Ecto neural progenitor cell (in vitro differentiated cells): Measurements from ENCODE around the gene UBE2N.

ENCODE experiments used
- DNase-seq: peaks from one replicate; pipeline ENCODE4 v3.0.0-alpha.2; 2018; ENCODE audit warnings: low spot score

The UBE2N gene

GRCh38 chr12:93379981-93380361 lies 61.8 kb downstream of the UBE2N start:
- DNase-seq, result no peak

DNA sequence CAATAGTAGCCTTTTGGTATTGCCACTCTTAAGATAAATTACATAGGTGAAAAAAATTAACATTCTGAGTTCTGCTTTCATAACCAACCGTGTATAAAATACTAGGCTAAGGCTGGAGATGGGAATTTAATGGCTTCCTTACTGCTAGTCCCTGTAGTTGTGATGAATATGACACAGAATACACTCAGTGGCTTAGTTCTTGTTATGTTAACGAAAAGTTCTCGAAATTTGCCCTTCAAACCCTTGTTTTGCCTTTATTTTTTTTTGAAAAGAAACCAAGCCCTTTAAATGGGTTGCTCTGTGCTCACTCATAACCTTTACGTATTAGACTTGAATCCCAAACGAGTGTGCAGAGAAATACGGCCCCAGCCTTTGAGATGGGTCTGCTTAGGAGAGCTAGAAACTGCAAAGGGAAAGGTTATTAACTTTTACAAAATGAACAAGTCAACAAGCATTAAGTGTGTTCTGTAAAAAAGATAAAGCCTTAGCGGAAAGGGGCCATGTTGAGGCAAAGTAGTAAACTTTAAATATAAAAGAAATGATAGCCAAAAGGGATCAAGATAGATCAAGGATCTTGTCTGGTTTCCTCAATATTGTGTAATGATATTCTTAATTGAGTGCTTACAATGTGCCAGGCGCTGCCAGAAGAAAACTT lies 62.3 kb downstream of the UBE2N start:
- no peak for DNase-seq

DNA sequence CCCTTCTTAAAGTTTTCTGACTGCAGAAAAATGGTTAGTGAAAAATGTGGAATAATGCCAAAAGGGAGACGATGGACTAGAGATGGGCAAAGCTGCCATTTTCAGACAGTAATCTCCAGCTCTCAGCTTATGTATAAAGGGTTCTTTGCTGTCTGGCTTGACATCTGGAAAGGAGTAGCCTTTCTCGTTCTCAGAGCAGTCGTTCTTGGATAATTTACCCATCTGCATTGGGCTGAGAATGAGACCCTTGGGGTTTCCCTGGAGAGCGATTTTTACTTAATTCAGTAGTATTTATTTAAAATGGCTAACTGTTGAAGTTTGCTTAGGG lies 62.8 kb downstream of the UBE2N start:
- no peak for DNase-seq

DNA sequence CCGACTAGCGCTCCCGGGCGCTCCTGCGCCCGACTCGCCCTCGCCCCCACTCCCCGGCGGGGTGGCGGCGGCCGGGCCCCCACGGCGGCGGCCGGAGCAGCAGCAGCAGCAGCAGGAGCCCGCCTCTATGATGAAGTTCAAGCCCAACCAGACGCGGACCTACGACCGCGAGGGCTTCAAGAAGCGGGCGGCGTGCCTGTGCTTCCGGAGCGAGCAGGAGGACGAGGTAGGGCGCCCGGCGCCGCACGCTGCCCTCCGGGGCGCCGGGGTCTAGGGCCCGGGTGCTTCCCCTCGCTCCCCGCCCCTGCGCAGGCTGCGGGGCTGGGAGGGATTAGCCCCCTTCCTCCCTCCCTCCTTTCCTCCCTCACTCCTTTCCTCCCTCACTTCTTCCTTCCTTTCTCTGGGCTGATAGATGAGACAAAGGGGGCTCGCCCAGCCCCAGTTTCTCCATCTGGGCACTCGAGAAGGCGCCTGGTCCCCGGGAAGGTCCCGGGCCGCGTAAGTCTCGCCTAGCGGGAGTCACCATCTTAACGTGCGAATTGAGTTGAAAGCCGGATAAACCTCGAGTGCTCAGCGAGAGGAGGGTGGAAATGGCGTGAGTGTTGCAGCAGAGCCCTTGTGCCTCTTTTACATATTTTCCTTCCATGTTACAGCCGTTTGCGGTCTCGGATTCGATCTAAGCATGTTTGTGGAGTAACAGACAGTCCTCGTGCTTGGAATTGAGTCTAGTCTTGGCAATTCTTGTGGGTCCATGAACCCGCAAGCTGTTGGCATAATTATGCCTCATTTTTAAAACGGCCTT lies 63.4 kb downstream of the UBE2N start:
- DNase-seq, result peak; percentile 72

DNA sequence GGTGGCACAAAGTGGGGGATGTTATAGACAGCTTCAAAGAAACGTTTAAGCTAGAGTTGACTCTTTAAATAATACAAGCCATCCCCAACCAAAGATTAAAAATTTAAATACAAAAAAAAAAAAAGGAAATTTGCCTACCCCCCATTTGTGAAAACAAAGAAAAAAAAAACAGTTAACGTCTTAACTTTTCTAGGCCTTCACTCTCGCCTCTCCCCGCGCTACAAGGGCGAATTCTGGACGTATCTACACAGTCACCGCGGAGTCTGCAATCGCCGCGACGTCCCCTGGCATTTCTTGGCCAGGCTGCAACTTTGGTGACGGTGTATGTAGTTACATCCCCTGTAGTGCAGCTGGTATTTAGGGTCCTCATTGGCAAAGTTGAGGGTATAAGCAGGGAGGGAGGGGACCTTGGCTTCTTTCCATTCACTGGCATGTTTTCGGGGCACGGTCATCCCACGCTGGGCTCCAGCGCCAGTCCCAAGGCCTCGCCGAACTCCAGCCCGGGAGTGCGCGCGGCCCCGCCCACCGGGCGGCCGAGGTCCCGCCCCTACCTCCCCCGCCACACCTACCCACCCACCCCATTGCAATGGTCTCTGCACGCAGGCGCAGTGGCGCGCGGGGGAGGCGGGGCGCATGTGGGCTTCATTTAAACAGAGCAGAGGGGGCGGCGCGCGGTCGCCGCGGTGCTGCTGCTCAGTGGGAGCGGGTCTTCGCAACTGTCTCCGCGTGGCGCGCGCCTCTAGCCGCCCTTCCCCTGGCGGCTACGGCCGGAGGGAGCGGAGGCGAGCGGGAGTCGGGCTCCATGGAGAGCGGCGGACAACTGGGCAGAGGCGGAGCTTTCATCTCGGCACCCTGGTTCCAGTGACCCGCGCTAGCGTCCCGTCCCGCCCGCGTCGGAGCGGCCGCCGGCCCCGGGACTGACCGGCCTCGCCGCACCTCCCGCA lies 64.2 kb downstream of the UBE2N start, which contains the start of gene NUDT4:
Gene NUDT4, plus strand, starts transcription at position 674 of the 944 bp plus-strand sequence. CDS start 398 bp downstream, outside the sequence.
- peak; percentile 100 for DNase-seq

- DNase-seq, result peak; percentile 82
Measured at GRCh38 chr12:93376436-93377251, 65.1 kb downstream of the UBE2N start.

GRCh38 chr12:93375906-93376305 lies 65.8 kb downstream of the UBE2N start:
- DNase-seq, result no peak

- DNase-seq, result no peak
Measured at GRCh38 chr12:93373961-93374656, 67.6 kb downstream of the UBE2N start.

- DNase-seq, result no peak
Measured at GRCh38 chr12:93370947-93371346, 70.8 kb downstream of the UBE2N start.

GRCh38 chr12:93369505-93369904 lies 72.2 kb downstream of the UBE2N start:
- DNase-seq, result no peak

GRCh38 chr12:93368766-93369165 lies 73.0 kb downstream of the UBE2N start:
- DNase-seq, result no peak

DNA sequence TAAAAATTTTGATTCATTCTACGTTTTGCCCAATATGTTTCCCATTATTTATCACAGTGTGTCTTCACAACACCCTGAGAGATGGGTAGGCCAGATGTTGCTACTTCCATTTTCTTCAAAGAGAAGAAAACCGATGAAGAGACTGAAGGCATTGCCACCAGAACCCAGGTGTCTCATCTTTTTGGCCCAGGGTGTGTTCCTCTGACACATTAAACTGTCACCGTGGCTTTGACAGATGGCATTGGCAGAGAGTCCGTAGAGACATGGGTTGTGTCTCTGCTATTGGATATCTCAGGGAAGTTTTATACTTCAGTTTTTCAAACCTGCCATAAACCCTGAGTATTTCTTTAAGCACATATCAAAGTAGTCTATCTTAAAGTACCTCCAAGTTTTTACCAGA lies 75.3 kb downstream of the UBE2N start:
- no peak for DNase-seq

- no peak for DNase-seq
Measured at GRCh38 chr12:93365616-93366405, 75.9 kb downstream of the UBE2N start.

DNA sequence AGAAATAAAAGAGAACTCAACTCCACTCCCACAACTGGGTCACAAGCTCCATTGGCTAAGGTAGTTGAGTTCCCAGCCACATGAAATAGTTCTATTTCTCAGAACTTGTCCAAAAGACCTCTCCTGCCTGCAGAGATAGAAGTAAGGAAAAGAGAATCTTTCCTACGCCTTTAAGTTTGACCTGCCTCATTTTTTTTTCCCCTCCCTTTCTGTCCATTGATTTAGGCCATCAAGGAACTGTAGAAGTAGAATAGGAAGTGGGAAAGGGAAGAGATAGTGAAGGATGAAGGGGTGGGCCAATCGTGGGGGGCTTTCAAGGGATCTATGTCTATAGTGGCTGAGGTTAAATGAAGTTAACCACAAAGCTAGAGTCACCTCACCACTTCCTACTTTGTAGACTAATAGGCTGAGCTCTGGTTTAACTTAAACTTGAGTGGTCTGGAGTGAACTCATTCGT lies 77.9 kb downstream of the UBE2N start:
- DNase-seq, result no peak

DNA sequence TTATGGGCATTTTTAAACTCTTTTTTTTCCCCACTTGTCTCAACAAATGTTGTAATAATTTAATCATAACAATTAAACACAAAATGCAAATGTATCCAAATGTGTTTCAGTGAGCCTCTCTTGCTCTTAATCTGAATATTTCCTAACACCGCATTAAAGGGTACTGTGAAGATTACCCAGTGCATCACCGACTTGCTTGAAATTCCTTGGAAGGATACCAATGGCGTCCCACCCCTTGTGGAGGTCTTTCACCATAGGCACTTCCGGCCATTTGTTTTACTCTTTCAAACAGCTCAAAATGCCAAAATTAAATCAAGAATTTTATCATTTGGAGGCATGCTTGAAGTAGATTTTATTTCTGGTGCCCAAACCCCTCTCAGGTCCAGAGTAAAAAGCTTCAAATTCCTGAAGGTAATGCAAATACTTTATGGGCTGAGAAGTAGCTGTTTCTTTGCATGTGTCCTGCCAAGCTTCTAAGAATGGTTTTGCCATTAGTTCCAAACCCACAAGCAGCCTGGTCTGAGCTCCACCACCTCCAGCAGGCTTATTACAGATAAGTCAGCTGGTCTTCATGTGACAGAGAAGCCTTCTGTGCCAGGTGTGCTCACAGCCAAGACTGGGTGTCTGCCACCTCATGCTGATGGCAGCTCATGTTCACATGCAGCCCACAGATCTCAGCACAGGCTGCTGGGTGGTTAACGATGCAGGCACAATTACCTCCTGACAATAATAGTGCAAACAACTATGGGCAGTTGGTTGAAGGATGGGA lies 80.4 kb downstream of the UBE2N start:
- DNase-seq, result no peak

DNA sequence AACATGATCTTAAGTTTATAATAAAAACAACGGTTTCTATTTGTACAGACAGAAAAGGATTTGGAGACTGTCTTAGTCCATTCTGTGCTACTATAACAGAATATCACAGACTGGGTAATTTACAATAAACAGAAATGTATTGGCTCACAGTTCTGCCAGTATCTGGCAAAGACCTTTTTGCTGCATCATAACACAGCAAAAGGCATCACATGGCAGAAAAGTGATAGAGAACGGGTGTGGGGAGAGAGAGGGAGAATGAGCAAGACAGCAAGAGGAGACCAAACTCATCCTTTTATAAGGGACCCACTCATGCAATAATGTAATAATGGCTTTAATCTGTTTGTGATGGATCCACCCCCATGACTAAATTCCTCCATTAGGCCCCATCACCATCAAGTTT lies 81.1 kb downstream of the UBE2N start:
- DNase-seq, result no peak

DNA sequence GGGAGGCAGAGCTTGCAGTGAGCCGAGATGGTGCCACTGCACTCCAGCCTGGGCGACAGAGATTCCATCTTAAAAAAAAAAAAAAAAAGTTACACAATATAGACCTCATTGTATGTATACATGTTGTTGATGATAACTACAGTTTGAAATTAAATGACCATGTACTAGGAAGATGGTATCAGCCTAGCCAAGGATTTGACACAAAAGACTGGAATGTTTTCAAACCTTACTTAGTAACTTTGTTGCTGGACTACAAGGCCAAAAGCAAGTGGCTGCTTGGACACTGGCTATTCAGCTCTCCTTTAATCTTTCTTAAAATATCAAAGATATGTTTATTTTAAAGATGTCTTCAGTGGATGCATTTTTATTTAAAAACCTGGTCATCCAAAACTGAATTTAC lies 82.9 kb downstream of the UBE2N start:
- DNase-seq, result no peak

GRCh38 chr12:93358058-93358457 lies 83.7 kb downstream of the UBE2N start:
- DNase-seq, result no peak

- DNase-seq, result no peak
Measured at GRCh38 chr12:93356214-93356613, 85.5 kb downstream of the UBE2N start.
